ENCODE results near the gene SPATA2L. TPM values are rescaled to one million over a fixed set of nuclear protein-coding genes. Genes with fewer than 3 reads are reported as not detected.
"Not testable (repeated sequence)": the region's sequence is repeated elsewhere in the genome, so short reads cannot be mapped to it uniquely, and the experiment has no call there.

SPATA2L gene
- total RNA-seq, 5 donors from 2014 or later (not counting 1 experiment from before 2014, with no cell fraction given): 14.4 to 24.9 (median 15.9) TPM

DNA sequence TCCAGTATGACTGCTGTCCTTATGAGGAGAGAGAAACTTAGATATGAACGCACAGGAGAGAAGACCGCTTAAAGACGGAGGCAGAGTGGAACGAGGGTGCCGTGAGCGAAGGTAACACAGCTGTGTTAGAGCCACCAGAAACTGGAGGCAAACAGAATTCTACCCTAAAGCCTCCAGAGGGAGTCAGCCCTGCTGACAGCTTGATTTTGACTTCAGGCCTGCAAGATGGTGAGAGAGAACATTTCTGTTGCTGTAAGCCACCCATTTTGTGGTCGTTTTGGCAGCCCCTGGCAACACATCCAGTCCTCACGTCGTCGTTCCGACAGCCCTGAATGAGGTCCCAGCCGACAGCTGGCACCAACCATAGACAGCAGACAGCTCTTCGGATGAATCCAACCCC lies 2.8 kb upstream of the SPATA2L start:
- H3K27ac Mint-ChIP-seq: no peak overlapping the region
- H3K4me1 Mint-ChIP-seq: peaks cover 13 to 23% (median 18%) of the 10 kb centered on the region in 3 donors
- Histone ChIP-seq H3K36me3 (ENCODE audit: control insufficient read depth in 2 of 2, extremely low read depth in 1 of 2, insufficient read depth in 1 of 2, low read length in 1 of 2) (peaks cover 0 to 4% of the 10 kb centered on the region in 2 donors), H3K4me1 (ENCODE audit: control insufficient read depth in 1 of 2, extremely low read depth in 1 of 2, insufficient read depth in 2 of 2, low read length in 2 of 2) (peaks cover 4 to 38% of the 10 kb centered on the region in 2 experiments), H3K4me3 (ENCODE audit: control insufficient read depth in 1 of 2, extremely low read depth in 1 of 2, low read length in 1 of 2) (no peak overlapping the region), H3K27me3 (replicated peaks in 1 of 2; ENCODE audit: control insufficient read depth in 2 of 2, extremely low read depth in 1 of 2, insufficient read depth in 2 of 2, low read length in 1 of 2) (peaks cover 0 to 3% of the 10 kb centered on the region in 2 experiments), H3K27ac (ENCODE audit: low read length) (no peak overlapping the region), H3K9me3 (no peaks in the 10 kb centered on the region)
- H3K27me3 Mint-ChIP-seq: no peaks in the 10 kb centered on the region
- DNase-seq (no peak), ATAC-seq (replicated peaks in 1 of 4) (no peak)
- no peaks in the 10 kb centered on the region for H3K36me3 Mint-ChIP-seq
- CTCF ChIA-PET: interaction anchor here in 1 of 2 donors (1.2 kb wide), 1 partner anchor 20 kb away, joined by 3 read pairs; no protein-coding TSS in a partner anchor
- POLR2A ChIA-PET: interaction anchor here in 1 of 2 donors (0.6 to 0.7 kb wide), 3 partner anchors 58 to 1000 kb away, joined by 3 to 7 read pairs (median 3); no protein-coding TSS in a partner anchor
- H3K4me3 Mint-ChIP-seq: no peak overlapping the region
- no peaks in the 10 kb centered on the region for H3K9me3 Mint-ChIP-seq
- 91% methylated on average over 7 of the region's 13 CpGs for WGBS (ENCODE audit: insufficient coverage)

DNA sequence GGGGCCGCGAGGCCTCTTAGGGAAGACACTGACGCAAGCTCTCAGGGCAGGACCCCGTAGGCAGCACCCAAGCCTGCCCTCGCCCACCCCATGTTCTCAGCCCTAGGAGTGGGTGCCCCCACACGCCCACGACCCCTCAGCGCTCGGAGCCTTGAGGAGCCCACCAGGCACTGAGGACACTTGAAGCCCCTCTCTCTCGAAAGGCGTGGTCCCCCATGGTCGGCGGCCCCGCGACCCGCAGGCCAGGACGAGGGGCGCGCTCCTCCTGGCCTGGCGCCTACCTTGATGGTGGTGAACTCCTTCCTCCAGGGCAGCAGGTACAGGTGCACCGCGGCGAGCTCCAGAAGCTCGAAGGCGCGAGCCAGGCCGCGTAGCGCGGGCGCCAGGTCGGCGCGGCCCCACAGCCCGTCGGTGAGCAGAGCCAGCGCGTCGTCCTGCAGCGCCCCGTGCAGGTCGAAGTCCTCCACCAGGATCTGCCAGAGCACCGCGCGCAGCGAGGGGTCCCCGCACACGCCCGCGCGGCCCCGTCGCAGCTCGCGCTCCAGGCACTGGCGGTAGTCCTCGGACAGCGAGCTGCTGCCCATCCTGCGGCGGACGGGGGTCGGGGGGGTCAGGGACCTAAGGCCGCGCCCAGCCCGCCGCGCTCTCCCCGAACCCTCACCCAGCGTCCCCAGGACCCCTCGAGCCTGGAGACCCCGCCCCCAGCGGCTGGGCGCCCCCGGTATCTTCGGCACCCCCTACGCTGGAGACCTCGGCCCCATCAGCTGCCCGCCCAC lies 668 bp downstream of the SPATA2L start:
- no peaks in the 10 kb centered on the region for H3K27me3 Mint-ChIP-seq
- H3K36me3 Mint-ChIP-seq: no peaks in the 10 kb centered on the region
- H3K4me3 Mint-ChIP-seq: peak overlapping the region; percentile 73 to 80 (median 77)
- DNase-seq (peak in 33 of 35 experiments; percentile 29 to 81 (median 55)), ATAC-seq (replicated peaks in 1 of 4) (peak; percentile 13 to 21 (median 18))
- Histone ChIP-seq H3K27ac (ENCODE audit: low read length) (peak overlapping the region; percentile 86), H3K4me1 (ENCODE audit: control insufficient read depth in 1 of 2, extremely low read depth in 1 of 2, insufficient read depth in 2 of 2, low read length in 2 of 2) (peaks cover 4 to 47% of the 10 kb centered on the region in 2 experiments), H3K9me3 (no peaks in the 10 kb centered on the region), H3K27me3 (replicated peaks in 1 of 2; ENCODE audit: control insufficient read depth in 2 of 2, extremely low read depth in 1 of 2, insufficient read depth in 2 of 2, low read length in 1 of 2) (peaks cover 0 to 3% of the 10 kb centered on the region in 2 experiments), H3K36me3 (ENCODE audit: control insufficient read depth in 2 of 2, extremely low read depth in 1 of 2, insufficient read depth in 1 of 2, low read length in 1 of 2) (peaks cover 4 to 7% of the 10 kb centered on the region in 2 donors), H3K4me3 (ENCODE audit: control insufficient read depth in 1 of 2, extremely low read depth in 1 of 2, low read length in 1 of 2) (peak overlapping the region; percentile 71)
- 3% methylated on average over 68 of the region's 78 CpGs for WGBS (ENCODE audit: insufficient coverage)
- H3K9me3 Mint-ChIP-seq: no peaks in the 10 kb centered on the region
- ChIA-PET CTCF (interaction anchor here (0.6 to 2.2 kb wide), 17 partner anchors 14 to 392 kb away, joined by 3 to 18 read pairs (median 6); partner anchors contain the start of genes CDK10 (in 1 of the 2) and TCF25 (in 1 of the 2)), POLR2A (no interaction called here)
- peak overlapping the region; percentile 43 to 74 for H3K27ac Mint-ChIP-seq
- peaks cover 9 to 32% (median 24%) of the 10 kb centered on the region in 3 donors for H3K4me1 Mint-ChIP-seq

DNA sequence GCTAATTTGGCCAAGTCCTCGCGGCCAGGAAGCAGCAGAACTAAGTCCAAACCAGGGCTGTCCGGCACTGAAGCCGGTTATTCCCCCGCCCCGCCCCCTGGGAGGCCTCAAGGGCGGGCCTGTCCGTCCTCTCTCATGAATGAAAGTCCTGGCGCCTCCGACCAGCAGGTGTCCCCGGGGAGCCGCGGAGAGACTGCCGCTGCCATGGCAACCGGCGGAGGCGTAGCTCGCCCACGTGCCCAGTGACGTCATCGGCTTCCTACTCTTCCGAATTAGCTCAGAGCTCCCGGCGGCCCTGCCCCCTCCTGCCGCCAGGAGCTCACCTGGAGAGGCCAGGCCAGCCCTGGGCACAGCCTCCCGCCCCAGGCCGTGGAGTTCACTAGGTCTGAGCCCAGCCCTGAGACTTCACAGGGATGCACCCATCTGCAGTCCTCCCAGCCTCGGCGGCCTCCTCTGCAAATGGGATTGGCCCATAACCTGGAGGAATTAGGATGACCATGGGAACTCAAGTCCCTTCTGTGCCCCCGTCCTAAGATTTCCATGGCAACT lies 1.3 kb downstream of the SPATA2L start:
- CTCF ChIA-PET: interaction anchor here (0.9 to 2.2 kb wide), 12 partner anchors 13 to 210 kb away, joined by 4 to 18 read pairs (median 6); partner anchors contain the start of genes CDK10 (in 1 of the 2) and TCF25 (in 1 of the 2)
- peaks cover 4 to 49% of the 10 kb centered on the region in 2 experiments for H3K4me1 ChIP-seq (ENCODE audit: control insufficient read depth in 1 of 2, extremely low read depth in 1 of 2, insufficient read depth in 2 of 2, low read length in 2 of 2)
- H3K27me3 ChIP-seq (replicated peaks in 1 of 2; ENCODE audit: control insufficient read depth in 2 of 2, extremely low read depth in 1 of 2, insufficient read depth in 2 of 2, low read length in 1 of 2): peaks cover 0 to 2% of the 10 kb centered on the region in 2 experiments
- peaks cover 4 to 14% of the 10 kb centered on the region in 2 donors for H3K36me3 ChIP-seq (ENCODE audit: control insufficient read depth in 2 of 2, extremely low read depth in 1 of 2, insufficient read depth in 1 of 2, low read length in 1 of 2)
- peak overlapping the region; percentile 71 for H3K4me3 ChIP-seq (ENCODE audit: control insufficient read depth in 1 of 2, extremely low read depth in 1 of 2, low read length in 1 of 2)
- H3K9me3 Mint-ChIP-seq: no peaks in the 10 kb centered on the region
- no peaks in the 10 kb centered on the region for H3K9me3 ChIP-seq
- peak; percentile 10 to 38 (median 18) for ATAC-seq (replicated peaks in 1 of 4)
- no peaks in the 10 kb centered on the region for H3K27me3 Mint-ChIP-seq
- POLR2A ChIA-PET: no interaction called here
- peak; percentile 82 to 99 (median 93) for DNase-seq
- H3K27ac ChIP-seq (ENCODE audit: low read length): peak overlapping the region; percentile 86
- peaks cover 5 to 36% (median 23%) of the 10 kb centered on the region in 3 donors for H3K4me1 Mint-ChIP-seq
- H3K27ac Mint-ChIP-seq: peak overlapping the region; percentile 43 to 66
- WGBS (ENCODE audit: insufficient coverage): 1% methylated on average over 30 of the region's 30 CpGs
- peak overlapping the region; percentile 63 to 77 (median 69) for H3K4me3 Mint-ChIP-seq
- H3K36me3 Mint-ChIP-seq: no peaks in the 10 kb centered on the region

DNA sequence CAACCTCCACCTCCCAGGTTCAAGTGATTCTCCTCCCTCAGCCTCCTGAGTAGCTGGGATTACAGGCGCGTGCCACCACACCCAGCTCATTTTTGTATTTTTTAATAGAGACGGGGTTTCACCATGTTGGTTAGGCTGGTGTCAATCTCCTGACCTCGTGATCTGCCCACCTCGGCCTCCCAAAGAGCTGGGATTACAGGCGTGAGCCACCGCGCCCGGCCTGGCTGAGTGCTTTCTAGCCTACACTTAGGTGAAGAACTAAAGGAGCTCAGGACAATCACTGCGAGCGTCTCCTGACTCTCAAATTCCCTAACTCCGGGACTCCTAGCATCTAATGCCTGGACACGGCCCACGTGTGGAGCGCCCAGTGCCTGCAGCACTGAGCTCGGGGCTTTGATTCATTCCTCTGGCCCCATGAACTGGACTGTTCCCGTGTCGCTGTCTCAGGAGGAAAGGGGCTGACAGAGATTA lies 1.8 kb downstream of the SPATA2L start:
- not testable (repeated sequence) for H3K27me3 Mint-ChIP-seq

DNA sequence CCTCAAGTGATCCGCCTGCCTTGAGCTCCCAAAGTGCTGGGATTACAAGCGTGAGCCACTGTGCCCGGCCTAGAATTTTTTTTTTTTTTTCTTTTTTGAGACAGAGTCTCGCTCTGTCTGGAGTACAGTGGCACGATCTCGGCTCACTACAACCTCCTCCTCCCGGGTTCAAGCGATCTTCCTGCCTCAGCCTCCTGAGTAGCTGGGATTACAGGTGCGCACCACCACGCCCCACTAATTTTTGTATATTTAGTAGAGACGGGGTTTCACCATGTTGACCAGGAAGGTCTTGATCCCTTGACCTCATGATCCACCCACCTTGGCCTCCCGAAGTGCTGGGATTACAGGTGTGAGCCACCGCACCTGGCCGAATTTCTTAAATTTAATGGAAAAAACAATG lies 2.8 kb downstream of the SPATA2L start:
- ChIA-PET POLR2A (interaction anchor here in 1 of 2 donors (0.8 kb wide), 1 partner anchor 112 kb away, joined by 5 read pairs; no protein-coding TSS in a partner anchor), CTCF (interaction anchor here (0.5 to 2.2 kb wide), 4 partner anchors 37 to 173 kb away, joined by 3 to 15 read pairs (median 4); no protein-coding TSS in a partner anchor)
- Mint-ChIP-seq H3K27ac (peak overlapping the region in 1 of 2 donors; percentile 22), H3K4me1 (peaks cover 5 to 37% (median 23%) of the 10 kb centered on the region in 3 donors)
- not testable (repeated sequence) for H3K4me3 ChIP-seq (ENCODE audit: control insufficient read depth in 1 of 2, extremely low read depth in 1 of 2, low read length in 1 of 2); H3K4me3 Mint-ChIP-seq; H3K9me3 Mint-ChIP-seq; ATAC-seq (replicated peaks in 1 of 4); H3K27ac ChIP-seq (ENCODE audit: low read length); H3K27me3 Mint-ChIP-seq; DNase-seq; H3K27me3 ChIP-seq (replicated peaks in 1 of 2; ENCODE audit: control insufficient read depth in 2 of 2, extremely low read depth in 1 of 2, insufficient read depth in 2 of 2, low read length in 1 of 2); H3K9me3 ChIP-seq; H3K36me3 Mint-ChIP-seq
- Histone ChIP-seq H3K36me3 (ENCODE audit: control insufficient read depth in 2 of 2, extremely low read depth in 1 of 2, insufficient read depth in 1 of 2, low read length in 1 of 2) (peaks cover 9 to 23% of the 10 kb centered on the region in 2 donors), H3K4me1 (ENCODE audit: control insufficient read depth in 1 of 2, extremely low read depth in 1 of 2, insufficient read depth in 2 of 2, low read length in 2 of 2) (peaks cover 4 to 51% of the 10 kb centered on the region in 2 experiments)
- WGBS (ENCODE audit: insufficient coverage): no CpG with 5 or more reads among the region's 14 CpGs

More for the DNA sequence above, 1.8 kb downstream of the SPATA2L start:
- not testable (repeated sequence) for ATAC-seq (replicated peaks in 1 of 4); H3K9me3 ChIP-seq; H3K36me3 Mint-ChIP-seq; H3K4me3 ChIP-seq (ENCODE audit: control insufficient read depth in 1 of 2, extremely low read depth in 1 of 2, low read length in 1 of 2); H3K9me3 Mint-ChIP-seq; H3K27me3 ChIP-seq (replicated peaks in 1 of 2; ENCODE audit: control insufficient read depth in 2 of 2, extremely low read depth in 1 of 2, insufficient read depth in 2 of 2, low read length in 1 of 2); DNase-seq
- peaks cover 5 to 37% (median 23%) of the 10 kb centered on the region in 3 donors for H3K4me1 Mint-ChIP-seq
- peaks cover 4 to 17% of the 10 kb centered on the region in 2 donors for H3K36me3 ChIP-seq (ENCODE audit: control insufficient read depth in 2 of 2, extremely low read depth in 1 of 2, insufficient read depth in 1 of 2, low read length in 1 of 2)
- peaks cover 4 to 51% of the 10 kb centered on the region in 2 experiments for H3K4me1 ChIP-seq (ENCODE audit: control insufficient read depth in 1 of 2, extremely low read depth in 1 of 2, insufficient read depth in 2 of 2, low read length in 2 of 2)
- WGBS (ENCODE audit: insufficient coverage): 78% methylated on average over 14 of the region's 18 CpGs
- H3K27ac Mint-ChIP-seq: peak overlapping the region in 1 of 2 donors; percentile 43
- peak overlapping the region; percentile 86 for H3K27ac ChIP-seq (ENCODE audit: low read length)
- CTCF ChIA-PET: interaction anchor here (0.9 to 2.2 kb wide), 11 partner anchors 13 to 211 kb away, joined by 4 to 18 read pairs (median 6); partner anchors contain the start of genes CDK10 (in 1 of the 2) and TCF25 (in 1 of the 2)
- POLR2A ChIA-PET: interaction anchor here (0.6 to 0.8 kb wide), 2 partner anchors 24 to 111 kb away, joined by 3 to 5 read pairs; no protein-coding TSS in a partner anchor
- H3K4me3 Mint-ChIP-seq: peak overlapping the region in 2 of 3 donors; percentile 69 to 77
